ENCODE data around the gene S100A7A. TPM values are rescaled to one million over a fixed set of nuclear protein-coding genes. Genes with fewer than 3 reads are reported as not detected.

S100A7A gene
- total RNA-seq, 1 donor from 2014 or later: not detected

- TF ChIP-seq CTCF (IDR thresholded peaks at IDR 0.05; ENCODE audit: borderline replicate concordance): peak; percentile 76
- Histone ChIP-seq H3K27me3 (ENCODE audit: low read depth) (peaks cover 12% of the 10 kb centered on the region), H3K36me3 (no peaks in the 10 kb centered on the region), H3K4me3 (no peak overlapping the region), H3K27ac (replicated peaks) (no peak overlapping the region), H3K9me3 (replicated peaks) (peaks cover under 1% of the 10 kb centered on the region), H3K4me1 (peaks cover 20% of the 10 kb centered on the region)
- peak; percentile 36 for DNase-seq
- intact Hi-C loops (cut with micrococcal nuclease): no loop called here
Observed at GRCh38 chr1:153465811-153466636, 49.7 kb downstream of the S100A7A start.

GRCh38 chr1:153466908-153467307 is 50.6 kb downstream of the S100A7A start:
- no peak overlapping the region for H3K27ac ChIP-seq (replicated peaks)
- peaks cover 12% of the 10 kb centered on the region for H3K27me3 ChIP-seq (ENCODE audit: low read depth)
- H3K9me3 ChIP-seq (replicated peaks): peaks cover 10% of the 10 kb centered on the region
- H3K36me3 ChIP-seq: no peaks in the 10 kb centered on the region
- DNase-seq: no peak
- H3K4me1 ChIP-seq: peaks cover 20% of the 10 kb centered on the region
- H3K4me3 ChIP-seq: no peak overlapping the region
- intact Hi-C loops (cut with micrococcal nuclease): no loop called here
- TF ChIP-seq CTCF (IDR thresholded peaks at IDR 0.05; ENCODE audit: borderline replicate concordance): no peak

GRCh38 chr1:153470707-153471106 is 54.4 kb downstream of the S100A7A start:
- no peaks in the 10 kb centered on the region for H3K27me3 ChIP-seq (ENCODE audit: low read depth)
- H3K4me3 ChIP-seq: no peak overlapping the region
- intact Hi-C loops (cut with micrococcal nuclease): no loop called here
- no peak for DNase-seq
- peaks cover 20% of the 10 kb centered on the region for H3K4me1 ChIP-seq
- no peak overlapping the region for H3K27ac ChIP-seq (replicated peaks)
- H3K9me3 ChIP-seq (replicated peaks): peaks cover 21% of the 10 kb centered on the region
- no peaks in the 10 kb centered on the region for H3K36me3 ChIP-seq
- no peak for TF ChIP-seq CTCF (IDR thresholded peaks at IDR 0.05; ENCODE audit: borderline replicate concordance)

Other genes starting within 250 kb of the S100A7A start
- not detected for gene LELP1, start 213.1 kb upstream of the S100A7A start, total RNA-seq
- not detected for gene PRR9, start 198.9 kb upstream of the S100A7A start, total RNA-seq
- gene LORICRIN, start 156.8 kb upstream of the S100A7A start, total RNA-seq: not detected
- not detected for gene PGLYRP3, start 103.6 kb upstream of the S100A7A start, total RNA-seq
- not detected for gene PGLYRP4, start 67.7 kb upstream of the S100A7A start, total RNA-seq
- gene S100A9, start 58.7 kb upstream of the S100A7A start, total RNA-seq: 62.2 TPM
- gene S100A12, start 40.9 kb upstream of the S100A7A start, total RNA-seq: 2.3 TPM
- 26.6 TPM for gene S100A8, start 25.4 kb upstream of the S100A7A start, total RNA-seq
- not detected for gene S100A7, start 44.1 kb downstream of the S100A7A start, total RNA-seq
- 336 TPM for gene S100A6, start 119.5 kb downstream of the S100A7A start, total RNA-seq
- gene S100A5, start 124.4 kb downstream of the S100A7A start, total RNA-seq: not detected
- gene S100A4, start 129.3 kb downstream of the S100A7A start, total RNA-seq: 137 TPM
- 0.36 TPM for gene S100A3, start 132.7 kb downstream of the S100A7A start, total RNA-seq
- gene S100A2, start 149.3 kb downstream of the S100A7A start, total RNA-seq: 2.7 TPM
- 38.8 TPM for gene S100A16, start 196.6 kb downstream of the S100A7A start, total RNA-seq
- 6.5 TPM for gene S100A14, start 199.8 kb downstream of the S100A7A start, total RNA-seq
- 131 TPM for gene S100A13, start 211.0 kb downstream of the S100A7A start, total RNA-seq
- 2,012 TPM for gene S100A1, start 211.9 kb downstream of the S100A7A start, total RNA-seq
- 75.5 TPM for gene CHTOP, start 217.5 kb downstream of the S100A7A start, total RNA-seq
- 67.0 TPM for gene SNAPIN, start 242.2 kb downstream of the S100A7A start, total RNA-seq